Measurements from ENCODE around the gene MPDZ.

The MPDZ gene

GRCh38 chr9:13113751-13114150, 165.7 kb downstream of the MPDZ start:
- in situ Hi-C loops (cut with HindIII; ENCODE audit: low sequenced_read_pairs) = no loop called here
- TF ChIP-seq CTCF (IDR thresholded peaks at IDR 0.05; ENCODE audit: low read depth, low read length, missing control alignments) = no peak
- no peak for DNase-seq (ENCODE audit: low read depth)
- H3K4me3 ChIP-seq (ENCODE audit: low read depth, low read length) = no peak overlapping the region

- H3K4me3 ChIP-seq (ENCODE audit: low read depth, low read length) = no peak overlapping the region
- peak; percentile 26 for DNase-seq (ENCODE audit: low read depth)
- in situ Hi-C loops (cut with HindIII; ENCODE audit: low sequenced_read_pairs) = no loop called here
- TF ChIP-seq CTCF (IDR thresholded peaks at IDR 0.05; ENCODE audit: low read depth, low read length, missing control alignments) = no peak
Observed at GRCh38 chr9:13113216-13113615, 166.3 kb downstream of the MPDZ start.

- H3K4me3 ChIP-seq (ENCODE audit: low read depth, low read length) = no peak overlapping the region
- no peak for TF ChIP-seq CTCF (IDR thresholded peaks at IDR 0.05; ENCODE audit: low read depth, low read length, missing control alignments)
- in situ Hi-C loops (cut with HindIII; ENCODE audit: low sequenced_read_pairs) = no loop called here
- no peak for DNase-seq (ENCODE audit: low read depth)
Observed at GRCh38 chr9:13111778-13112177, 167.7 kb downstream of the MPDZ start.

DNA sequence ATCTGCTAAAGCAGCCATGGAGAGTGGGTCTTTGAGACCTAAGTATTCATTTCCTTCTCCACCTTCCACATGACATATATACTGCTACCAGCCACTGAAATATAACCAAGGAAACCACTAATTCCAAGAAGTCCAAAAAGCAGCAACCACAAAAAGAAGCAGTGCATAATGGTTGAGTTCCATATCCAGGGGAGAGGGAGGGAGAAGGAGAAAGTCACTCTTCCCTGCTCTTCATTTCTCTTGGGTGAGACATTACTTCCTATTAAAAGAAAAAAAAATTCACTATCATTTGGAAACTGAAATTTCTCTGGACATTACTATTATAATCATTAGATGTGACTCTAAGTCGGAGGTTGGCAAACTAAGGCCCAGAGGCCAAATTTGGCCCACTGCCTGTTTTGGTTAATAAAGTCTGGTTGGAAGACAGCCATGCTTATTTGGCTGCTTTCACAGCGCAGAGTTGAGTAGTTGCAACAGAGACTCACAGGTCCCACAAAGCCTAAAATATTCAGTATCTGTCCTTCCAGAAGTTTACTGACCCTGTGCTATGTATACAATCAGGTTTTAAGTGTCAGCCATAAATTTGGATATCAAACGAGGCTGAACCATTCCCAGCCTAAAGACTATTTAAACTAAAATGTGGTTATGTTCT, 168.6 kb downstream of the MPDZ start:
- H3K4me3 ChIP-seq (ENCODE audit: low read depth, low read length) = no peak overlapping the region
- in situ Hi-C loops (cut with HindIII; ENCODE audit: low sequenced_read_pairs) = no loop called here
- TF ChIP-seq CTCF (IDR thresholded peaks at IDR 0.05; ENCODE audit: low read depth, low read length, missing control alignments) = no peak
- peak; percentile 50 for DNase-seq (ENCODE audit: low read depth)

GRCh38 chr9:13109781-13110180, 169.7 kb downstream of the MPDZ start:
- in situ Hi-C loops (cut with HindIII; ENCODE audit: low sequenced_read_pairs) = no loop called here
- H3K4me3 ChIP-seq (ENCODE audit: low read depth, low read length) = no peak overlapping the region
- no peak for TF ChIP-seq CTCF (IDR thresholded peaks at IDR 0.05; ENCODE audit: low read depth, low read length, missing control alignments)
- no peak for DNase-seq (ENCODE audit: low read depth)

DNA sequence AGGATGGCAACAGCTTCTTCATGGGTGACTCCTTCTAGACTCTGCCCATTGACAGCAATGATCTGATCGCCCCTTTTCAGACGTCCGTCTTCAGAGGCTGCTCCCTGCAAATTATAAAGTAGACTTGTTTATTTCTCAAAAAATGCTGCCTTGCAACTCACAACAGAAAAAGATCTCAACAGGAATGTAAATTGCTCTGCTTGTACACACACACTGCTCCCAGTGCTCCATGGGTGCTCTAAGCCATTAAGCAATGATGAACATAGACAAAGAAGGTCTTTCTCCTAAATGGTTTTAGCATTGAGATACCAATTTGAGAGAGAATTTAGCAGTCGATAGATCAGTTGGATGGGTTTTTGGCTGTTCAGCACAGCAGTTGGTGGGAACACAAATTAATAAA, 172.5 kb downstream of the MPDZ start:
- no peak for DNase-seq (ENCODE audit: low read depth)
- H3K4me3 ChIP-seq (ENCODE audit: low read depth, low read length) = no peak overlapping the region
- in situ Hi-C loops (cut with HindIII; ENCODE audit: low sequenced_read_pairs) = no loop called here
- TF ChIP-seq CTCF (IDR thresholded peaks at IDR 0.05; ENCODE audit: low read depth, low read length, missing control alignments) = no peak

Measured in astrocyte of the cerebellum (primary cell).